ENCODE measurements around the gene TDRD6.

Gene TDRD6

DNA sequence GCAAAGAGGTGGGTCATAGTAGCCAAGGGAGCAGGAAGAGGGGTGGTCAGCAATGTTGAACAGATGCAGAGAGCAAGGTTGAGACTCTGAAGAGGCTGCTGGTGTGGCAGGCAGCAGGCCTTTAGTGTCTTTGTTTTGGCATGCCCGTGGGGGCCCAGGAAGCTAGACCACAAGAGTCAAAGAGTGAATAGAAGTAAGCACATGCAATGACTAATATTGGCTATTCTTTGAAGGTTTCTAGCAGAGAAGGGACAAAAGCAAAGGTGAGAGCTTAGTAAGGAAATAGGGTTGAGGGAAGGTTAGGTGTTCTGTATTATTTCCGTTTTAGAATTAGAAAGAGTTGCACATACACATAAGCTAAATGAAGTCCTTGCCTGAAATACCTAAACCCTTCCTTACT is 18.8 kb downstream of the TDRD6 start:
- DNase-seq, result no peak
- Mint-ChIP-seq H3K4me1 (no peaks in the 10 kb centered on the region), H3K27ac (no peak overlapping the region), H3K27me3 (peaks cover 9% of the 10 kb centered on the region), H3K9me3 (no peaks in the 10 kb centered on the region), H3K36me3 (no peaks in the 10 kb centered on the region), H3K4me3 (no peak overlapping the region)
- CTCF ChIA-PET, result no interaction called here

DNA sequence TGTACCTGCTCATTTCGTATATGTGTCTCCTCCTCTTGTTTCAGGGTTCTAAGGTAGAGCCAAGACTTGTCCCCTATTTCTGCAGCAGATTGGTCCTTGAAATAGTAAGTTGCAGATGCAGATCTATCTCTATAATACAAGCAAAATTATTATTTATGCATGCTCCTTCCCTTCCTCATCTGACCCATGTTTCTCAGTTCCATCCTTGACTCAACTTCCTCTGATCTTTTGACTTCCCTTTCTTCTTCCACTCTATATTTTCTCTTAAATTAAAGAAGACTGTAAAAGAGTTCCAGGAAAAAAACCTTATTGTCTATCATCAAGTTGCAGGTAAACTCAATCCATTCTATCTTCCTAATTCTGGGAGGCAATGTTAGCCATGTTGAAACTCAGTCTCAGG is 23.8 kb downstream of the TDRD6 start:
- H3K27me3 Mint-ChIP-seq, result peaks cover 5% of the 10 kb centered on the region
- H3K9me3 Mint-ChIP-seq, result no peaks in the 10 kb centered on the region
- no peak overlapping the region for H3K4me3 Mint-ChIP-seq
- DNase-seq, result no peak
- H3K27ac Mint-ChIP-seq, result no peak overlapping the region
- H3K36me3 Mint-ChIP-seq, result no peaks in the 10 kb centered on the region
- CTCF ChIA-PET, result no interaction called here
- H3K4me1 Mint-ChIP-seq, result no peaks in the 10 kb centered on the region

DNA sequence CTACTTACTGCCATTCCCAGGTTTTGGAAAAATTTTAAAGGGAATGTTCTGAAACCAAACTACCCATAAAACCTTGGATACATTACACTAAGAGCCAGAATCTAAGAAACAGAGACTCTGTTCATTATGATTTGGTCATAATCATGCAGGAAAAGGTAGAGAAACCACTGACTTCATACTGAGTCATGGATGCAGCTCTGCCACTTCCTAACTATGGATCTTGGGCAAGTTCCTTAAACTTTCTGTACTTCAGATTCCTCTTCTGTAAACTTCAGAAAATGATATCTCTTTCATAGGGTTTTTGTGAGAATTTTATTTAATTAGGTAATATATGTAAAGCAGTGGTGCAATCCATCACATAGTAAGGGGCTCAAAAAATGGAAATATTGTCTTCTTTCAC is 27.5 kb downstream of the TDRD6 start:
- Mint-ChIP-seq H3K4me1 (no peaks in the 10 kb centered on the region), H3K27me3 (peaks cover 7% of the 10 kb centered on the region), H3K9me3 (no peaks in the 10 kb centered on the region), H3K4me3 (no peak overlapping the region), H3K27ac (no peak overlapping the region), H3K36me3 (no peaks in the 10 kb centered on the region)
- no peak for DNase-seq
- CTCF ChIA-PET, result no interaction called here

DNA sequence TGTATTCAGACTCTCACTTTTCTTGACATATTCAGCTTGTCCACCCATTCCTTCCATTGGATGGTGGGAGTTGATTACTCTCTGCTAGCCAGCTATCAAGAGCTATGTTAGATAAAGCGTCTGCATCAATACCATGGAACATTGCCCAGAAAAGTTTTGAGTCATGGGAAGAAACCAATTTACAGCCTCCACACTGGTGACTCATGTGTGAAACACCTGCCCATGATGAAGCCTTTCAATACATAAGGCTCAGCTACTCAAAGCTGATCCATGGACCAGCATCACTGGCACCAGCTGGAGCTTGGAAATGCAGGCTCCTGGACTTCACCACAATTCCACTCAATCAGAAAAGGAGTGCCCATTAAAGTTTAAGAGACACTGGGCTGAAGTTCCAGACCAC is 31.4 kb downstream of the TDRD6 start:
- Mint-ChIP-seq H3K9me3 (no peaks in the 10 kb centered on the region), H3K36me3 (no peaks in the 10 kb centered on the region), H3K4me3 (no peak overlapping the region), H3K27me3 (peaks cover 8% of the 10 kb centered on the region), H3K4me1 (no peaks in the 10 kb centered on the region), H3K27ac (no peak overlapping the region)
- no peak for DNase-seq
- CTCF ChIA-PET, result no interaction called here

DNA sequence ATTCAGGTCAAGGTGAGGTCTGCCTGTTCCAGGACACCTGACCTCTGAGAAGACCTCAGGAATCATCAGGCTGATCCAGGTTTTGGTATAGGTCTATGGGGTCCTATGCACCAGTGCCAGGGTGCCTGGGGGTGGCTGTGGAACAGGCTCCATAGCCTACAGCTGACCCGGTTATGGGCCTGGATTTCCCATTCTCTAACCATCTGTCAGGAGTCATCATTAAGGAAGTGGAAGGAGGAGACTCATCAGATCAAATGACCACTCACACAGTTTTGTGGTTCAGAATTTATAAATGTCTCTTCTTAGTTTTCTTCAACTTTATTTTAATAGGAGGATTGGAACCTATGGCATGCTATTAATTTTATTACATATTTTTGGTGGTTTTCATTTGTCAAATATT is 32.7 kb downstream of the TDRD6 start:
- CTCF ChIA-PET, result no interaction called here
- Mint-ChIP-seq H3K4me3 (no peak overlapping the region), H3K36me3 (no peaks in the 10 kb centered on the region), H3K9me3 (no peaks in the 10 kb centered on the region), H3K27me3 (peaks cover 8% of the 10 kb centered on the region), H3K4me1 (no peaks in the 10 kb centered on the region), H3K27ac (no peak overlapping the region)
- no peak for DNase-seq

DNA sequence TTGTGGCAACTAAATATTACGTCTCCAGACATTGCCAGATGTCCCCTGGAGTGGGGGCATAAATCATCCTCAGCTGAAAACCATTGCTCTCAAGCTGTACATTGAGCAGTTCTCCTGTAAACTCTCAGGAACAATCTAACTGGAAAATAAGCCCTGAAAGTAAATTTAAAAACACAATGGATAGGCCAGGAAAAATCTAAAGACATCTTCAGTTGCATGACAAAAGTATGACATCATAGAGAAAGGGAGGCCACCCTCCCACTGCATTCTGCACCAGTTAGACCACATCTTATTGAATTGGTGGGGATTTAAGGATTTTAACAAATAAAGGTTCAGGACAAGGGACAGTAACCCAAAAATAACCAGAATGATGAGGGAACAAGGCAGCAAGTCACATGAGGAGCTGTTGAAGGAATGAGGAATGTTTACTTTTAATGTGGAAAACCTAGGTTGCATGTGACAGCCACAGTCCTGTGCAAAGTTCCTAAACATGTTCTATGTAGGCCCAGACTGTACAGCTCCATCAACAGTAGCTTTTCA is 42.2 kb downstream of the TDRD6 start:
- Mint-ChIP-seq H3K4me3 (no peak overlapping the region), H3K27me3 (peaks cover 28% of the 10 kb centered on the region), H3K27ac (no peak overlapping the region), H3K4me1 (no peaks in the 10 kb centered on the region), H3K9me3 (no peaks in the 10 kb centered on the region), H3K36me3 (no peaks in the 10 kb centered on the region)
- CTCF ChIA-PET, result interaction anchor here (0.6 kb wide), 1 partner anchor 1220 kb away, joined by 3 read pairs; no protein-coding TSS in a partner anchor
- DNase-seq, result no peak

DNA sequence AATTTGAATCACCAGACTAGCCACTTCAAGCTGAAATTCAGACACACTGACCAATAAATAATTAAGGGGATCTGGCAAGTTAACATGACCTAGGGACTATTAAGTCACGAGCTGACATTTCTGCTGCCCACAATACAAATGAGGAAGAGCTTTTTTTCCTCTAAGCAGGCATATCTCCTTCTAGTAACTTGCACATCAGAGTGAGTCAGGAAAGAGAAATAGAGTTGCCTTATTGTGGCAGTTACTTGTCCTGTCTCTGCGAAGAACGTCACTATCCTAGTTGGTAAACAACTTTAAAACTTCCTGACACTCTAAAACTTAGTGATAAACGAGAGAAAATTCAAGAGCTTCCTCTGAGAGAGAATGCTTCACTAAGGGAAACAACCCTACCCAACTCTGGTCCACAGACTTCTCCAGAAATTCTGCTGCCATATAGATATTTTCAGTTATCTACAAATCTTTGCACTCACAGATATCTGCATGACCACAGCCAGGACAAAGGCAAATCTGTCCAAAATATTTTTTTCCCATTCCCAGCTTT is 43.3 kb downstream of the TDRD6 start:
- Mint-ChIP-seq H3K36me3 (no peaks in the 10 kb centered on the region), H3K27me3 (peaks cover 39% of the 10 kb centered on the region), H3K4me3 (no peak overlapping the region), H3K27ac (no peak overlapping the region), H3K9me3 (no peaks in the 10 kb centered on the region), H3K4me1 (no peaks in the 10 kb centered on the region)
- CTCF ChIA-PET, result no interaction called here
- DNase-seq, result no peak

DNA sequence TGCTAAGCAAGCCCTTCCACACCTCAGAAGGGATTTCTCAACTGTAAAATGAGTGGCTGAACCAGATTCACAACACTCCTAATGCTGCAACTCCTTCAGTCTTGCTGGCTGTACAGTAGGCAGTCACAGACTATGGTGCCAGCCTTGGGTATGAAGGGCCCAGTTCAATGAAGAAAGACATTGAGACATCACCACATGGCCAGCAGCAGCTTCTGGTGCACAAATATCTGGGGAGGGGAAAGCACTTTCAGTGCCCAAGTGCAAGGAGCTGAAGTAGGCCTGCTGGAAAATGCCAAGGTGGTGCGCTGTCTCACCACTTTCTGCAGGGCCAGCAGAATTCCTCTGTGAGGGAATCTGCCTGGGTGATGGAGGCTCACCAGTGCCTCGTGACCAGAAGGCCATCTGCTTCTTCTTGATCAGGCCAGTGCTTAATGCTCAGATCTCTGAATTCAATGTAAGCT is 45.7 kb downstream of the TDRD6 start:
- Mint-ChIP-seq H3K27ac (no peak overlapping the region), H3K4me3 (no peak overlapping the region), H3K4me1 (no peaks in the 10 kb centered on the region), H3K36me3 (no peaks in the 10 kb centered on the region), H3K27me3 (peaks cover 56% of the 10 kb centered on the region), H3K9me3 (no peaks in the 10 kb centered on the region)
- no peak for DNase-seq
- CTCF ChIA-PET, result no interaction called here

DNA sequence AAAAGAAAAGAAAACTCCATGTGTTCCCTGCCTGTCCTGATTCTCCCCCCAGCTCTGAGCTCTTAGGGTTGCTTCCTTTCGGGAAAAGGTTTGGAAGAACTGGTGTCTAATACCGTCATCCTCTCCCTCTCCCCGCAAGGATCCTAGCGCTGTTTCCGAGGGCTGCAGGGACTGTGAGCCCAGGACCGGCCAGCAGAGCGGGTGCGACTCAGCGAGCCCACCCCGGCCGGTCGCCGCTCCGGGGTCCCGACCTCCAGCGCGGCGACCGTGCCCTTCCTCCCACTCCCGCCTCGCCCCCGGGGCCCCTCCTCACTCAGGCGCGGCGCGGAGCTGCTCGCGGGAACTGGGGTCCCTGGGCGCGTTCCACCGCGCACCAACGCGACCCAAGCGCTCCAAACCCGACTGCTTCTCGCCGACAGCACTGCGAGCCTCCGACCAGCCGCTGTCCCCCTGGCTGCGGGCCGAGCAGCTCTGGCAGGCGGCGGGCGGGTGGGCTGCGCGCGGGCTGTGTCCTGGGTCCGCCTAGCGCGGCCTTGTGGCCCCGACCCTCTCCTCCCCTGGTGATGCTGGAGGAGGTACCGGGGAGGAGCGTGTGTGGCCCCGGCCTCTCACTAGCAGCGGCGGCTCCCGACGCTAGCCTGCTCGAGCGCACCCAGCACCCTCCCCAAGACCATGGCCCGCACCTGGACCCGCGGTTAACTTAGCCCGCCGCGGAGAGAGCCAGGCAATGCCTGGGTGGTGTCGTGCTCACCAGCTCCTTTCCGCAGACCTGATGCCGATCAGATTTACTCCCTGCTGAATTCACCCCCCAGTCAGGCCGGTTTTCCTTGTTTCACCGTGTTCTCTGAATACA is 47.4 kb downstream of the TDRD6 start, which contains the start of gene PLA2G7:
Gene PLA2G7, minus strand, starts transcription at position 509 of the 853 bp plus-strand sequence. CDS start 12,484 bp downstream, outside the sequence.
- CTCF ChIA-PET, result no interaction called here
- Mint-ChIP-seq H3K4me3 (no peak within 1 kb of the TSS), H3K9me3 (no peaks in the 10 kb centered on the region), H3K27me3 (peaks cover 56% of the 10 kb centered on the region), H3K36me3 (no peaks in the 10 kb centered on the region), H3K27ac (no peak within 1 kb of the TSS), H3K4me1 (no peaks in the 10 kb centered on the region)
- no peak for DNase-seq

DNA sequence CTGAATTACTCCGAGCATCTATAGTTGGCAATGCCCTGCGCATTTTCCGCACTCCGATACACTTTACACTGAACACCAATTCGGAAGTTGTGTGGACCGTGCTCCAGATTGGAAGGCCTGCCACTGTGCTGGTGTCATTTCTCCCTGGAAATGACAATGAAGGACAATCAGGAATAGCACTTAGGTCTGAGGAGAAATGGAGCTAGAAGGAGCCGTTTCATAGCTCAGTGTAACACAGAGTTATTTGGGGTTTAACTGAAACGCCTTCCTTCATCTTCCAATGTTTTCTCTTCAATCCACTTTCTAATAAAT is 48.0 kb downstream of the TDRD6 start:
- DNase-seq, result no peak
- no peaks in the 10 kb centered on the region for H3K36me3 Mint-ChIP-seq
- H3K4me1 Mint-ChIP-seq, result no peaks in the 10 kb centered on the region
- peaks cover 56% of the 10 kb centered on the region for H3K27me3 Mint-ChIP-seq
- no peaks in the 10 kb centered on the region for H3K9me3 Mint-ChIP-seq
- CTCF ChIA-PET, result no interaction called here
- H3K27ac Mint-ChIP-seq, result no peak overlapping the region
- no peak overlapping the region for H3K4me3 Mint-ChIP-seq

DNA sequence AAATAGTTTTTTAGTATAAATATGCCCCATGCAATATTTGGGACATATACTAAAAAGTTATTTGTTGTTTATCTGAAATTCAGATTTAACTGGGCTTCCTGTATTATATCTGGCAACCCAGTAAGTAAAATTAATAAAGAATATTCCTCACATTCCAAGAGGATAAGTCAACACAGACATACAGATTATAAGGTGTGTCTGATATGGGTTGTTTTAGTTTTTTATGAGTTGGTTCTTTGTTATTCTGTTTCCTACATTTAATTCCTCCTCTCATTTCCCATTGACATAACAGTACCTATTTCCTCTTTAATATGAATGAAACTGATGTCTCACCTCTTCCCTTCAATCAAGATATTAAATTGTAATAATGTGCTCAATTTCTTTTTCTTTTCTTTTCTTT is 49.2 kb downstream of the TDRD6 start:
- Mint-ChIP-seq H3K27me3 (peaks cover 52% of the 10 kb centered on the region), H3K4me3 (no peak overlapping the region)
- CTCF ChIA-PET, result no interaction called here

DNA sequence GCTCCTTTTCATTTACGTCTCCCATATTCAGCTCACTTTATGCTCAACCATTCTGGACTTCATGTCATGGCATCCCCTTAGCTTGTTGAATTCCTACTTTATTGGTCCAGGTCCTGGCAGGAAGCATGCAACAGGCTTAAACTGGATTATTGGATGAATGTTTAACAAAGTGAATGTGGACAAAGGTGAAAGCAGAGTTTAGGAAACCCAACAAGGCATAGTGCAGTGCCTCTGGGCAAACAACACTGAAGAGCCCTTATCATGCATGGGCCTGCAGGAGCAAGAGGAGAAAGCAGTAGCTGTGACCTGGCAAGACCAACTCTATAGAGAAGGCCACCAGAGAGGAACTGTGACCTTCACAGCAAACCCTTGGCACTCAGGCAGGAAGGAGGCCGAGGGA is 53.8 kb downstream of the TDRD6 start:
- no peaks in the 10 kb centered on the region for H3K9me3 Mint-ChIP-seq
- no peak overlapping the region for H3K27ac Mint-ChIP-seq
- DNase-seq, result no peak
- CTCF ChIA-PET, result no interaction called here
- H3K4me1 Mint-ChIP-seq, result no peaks in the 10 kb centered on the region
- no peaks in the 10 kb centered on the region for H3K36me3 Mint-ChIP-seq
- no peak overlapping the region for H3K4me3 Mint-ChIP-seq
- peaks cover 15% of the 10 kb centered on the region for H3K27me3 Mint-ChIP-seq

More for the DNA sequence above, 49.2 kb downstream of the TDRD6 start:
- Mint-ChIP-seq H3K9me3 (no peaks in the 10 kb centered on the region), H3K27ac (no peak overlapping the region), H3K4me1 (no peaks in the 10 kb centered on the region), H3K36me3 (no peaks in the 10 kb centered on the region)
- DNase-seq, result no peak

DNA sequence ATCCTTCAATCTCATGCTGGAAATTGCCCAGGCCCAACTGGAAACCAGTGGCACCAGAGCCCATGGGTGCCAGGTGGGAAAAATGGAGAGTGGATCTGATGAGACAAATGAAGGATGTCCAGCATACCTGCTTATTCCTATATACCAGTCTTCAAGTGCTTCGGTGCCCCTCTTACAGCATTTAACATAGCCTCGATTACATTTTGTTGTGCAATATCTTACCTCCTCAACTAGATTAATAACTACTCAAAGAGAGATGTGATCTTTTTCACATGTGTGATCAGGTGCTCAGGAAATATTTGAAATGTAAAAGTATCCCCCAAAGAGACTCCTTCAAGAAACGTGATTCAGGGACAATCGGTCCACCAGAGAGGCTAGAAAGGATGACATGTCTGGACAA is 54.2 kb downstream of the TDRD6 start:
- Mint-ChIP-seq H3K4me1 (no peaks in the 10 kb centered on the region), H3K4me3 (no peak overlapping the region), H3K27me3 (peaks cover 13% of the 10 kb centered on the region), H3K9me3 (no peaks in the 10 kb centered on the region), H3K27ac (no peak overlapping the region), H3K36me3 (no peaks in the 10 kb centered on the region)
- CTCF ChIA-PET, result no interaction called here
- DNase-seq, result no peak

DNA sequence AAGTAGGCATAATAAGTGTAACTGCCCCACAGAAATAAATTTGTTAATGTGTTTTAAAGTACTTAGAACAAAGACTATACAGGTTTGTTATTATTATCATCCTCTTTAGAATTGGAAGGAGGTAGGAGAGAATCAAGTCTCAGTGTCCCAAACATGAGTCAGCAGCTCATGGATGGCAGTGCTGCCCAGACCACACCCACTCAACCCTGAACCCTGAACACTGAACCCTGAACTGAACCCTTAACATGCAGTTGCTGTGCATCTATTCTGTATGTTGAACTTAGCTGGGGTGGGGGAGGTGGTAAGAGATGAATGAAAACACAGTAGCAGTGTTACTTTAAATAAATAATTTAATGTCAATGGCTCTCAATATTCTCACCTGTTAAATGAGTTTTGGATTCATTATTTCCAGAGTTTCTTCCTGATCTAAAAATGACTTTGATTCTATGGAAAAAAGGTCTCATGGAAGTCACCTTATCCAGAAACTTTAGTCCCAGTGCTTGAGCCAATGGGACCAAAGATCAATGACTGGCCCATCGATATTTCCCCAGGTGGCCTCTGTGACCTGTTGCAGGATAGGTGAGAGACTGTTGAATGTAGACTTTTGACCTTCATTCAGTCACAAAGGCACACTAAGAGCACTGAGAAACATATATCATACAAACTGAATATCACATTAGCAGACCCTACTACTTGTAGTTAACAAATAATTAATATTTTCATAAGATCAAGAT is 55.9 kb downstream of the TDRD6 start:
- no peaks in the 10 kb centered on the region for H3K36me3 Mint-ChIP-seq
- CTCF ChIA-PET, result no interaction called here
- no peak for DNase-seq
- H3K9me3 Mint-ChIP-seq, result no peaks in the 10 kb centered on the region
- peaks cover 3% of the 10 kb centered on the region for H3K27me3 Mint-ChIP-seq
- no peaks in the 10 kb centered on the region for H3K4me1 Mint-ChIP-seq
- H3K4me3 Mint-ChIP-seq, result no peak overlapping the region
- no peak overlapping the region for H3K27ac Mint-ChIP-seq
